PC-3 (cell line): ENCODE data around the gene NDUFB10. TPM values are rescaled to one million over a fixed set of nuclear protein-coding genes. Genes with fewer than 3 reads are reported as not detected.

Experiments used
- ATAC-seq: fragments of 200-7000 bp; cut with Tn5 transposase; 2 replicates; pipeline ENCODE4 v1.9.1; 2020; ENCODE audit warnings: mild to moderate bottlenecking, moderate library complexity
- BruUV-seq: library from RNA; stranded (reverse); fragments of 400-500 nt; replicated peaks from 2 replicates; lab custom pipeline; 2021; lab: Mats Ljungman, UMichigan
- CTCF ChIA-PET: fragments of 300-600 bp; sonication (Branson Sonifier 250); formaldehyde crosslinking; loops from one replicate; lab custom pipeline; 2022; ENCODE audit warnings: antibody characterized with exemption; lab: Charles Lee
- POLR2A ChIA-PET: fragments of 300-600 bp; sonication (Branson Sonifier 250); formaldehyde crosslinking; loops from one replicate; lab custom pipeline; 2022; ENCODE audit warnings: antibody characterized with exemption; ENCODE audit not compliant: unreplicated experiment; lab: Charles Lee
- DNase-seq: peaks from one replicate; pipeline ENCODE4 v3.0.0-alpha.2; 2015
- H2AFZ ChIP-seq: fragments of 300-600 bp; sonication (generic); 2 replicates; pipeline ENCODE4 v1.6.0; 2016; ENCODE audit warnings: antibody characterized with exemption, low read length
- H3F3A ChIP-seq: fragments of 300-600 bp; sonication (generic); one replicate; pipeline ENCODE4 v1.6.0; 2017; ENCODE audit warnings: antibody characterized with exemption, low read length, control low read depth, mild to moderate bottlenecking; ENCODE audit not compliant: unreplicated experiment
- H3K27ac ChIP-seq: fragments of 300-600 bp; sonication (generic); 2 replicates; pipeline ENCODE4 v1.5.1; 2016; ENCODE audit warnings: mild to moderate bottlenecking, low read length
- H3K27me3 ChIP-seq: fragments of 300-600 bp; sonication (generic); 2 replicates; pipeline ENCODE4 v1.6.1; 2016; ENCODE audit warnings: low read length, mixed read lengths
- H3K36me3 ChIP-seq: fragments of 300-600 bp; sonication (generic); 2 replicates; pipeline ENCODE4 v1.6.1; 2016; ENCODE audit warnings: low read depth, mixed run types, low read length, mixed read lengths
- H3K4me1 ChIP-seq: fragments of 300-600 bp; sonication (generic); 2 replicates; pipeline ENCODE4 v1.5.1; 2016; ENCODE audit warnings: low read length; ENCODE audit not compliant: insufficient read depth
- H3K4me2 ChIP-seq: fragments of 300-600 bp; sonication (generic); 2 replicates; pipeline ENCODE4 v1.6.0; 2016; ENCODE audit warnings: low read length
- H3K4me3 ChIP-seq: fragments of 300-600 bp; sonication (generic); 2 replicates; pipeline ENCODE4 v1.5.1; 2016; ENCODE audit warnings: mild to moderate bottlenecking, low read length, mixed read lengths
- H3K79me2 ChIP-seq: fragments of 300-600 bp; sonication (generic); 2 replicates; pipeline ENCODE4 v1.6.1; 2017; ENCODE audit warnings: low read length, mixed read lengths
- H3K9ac ChIP-seq: fragments of 300-600 bp; sonication (generic); 2 replicates; pipeline ENCODE4 v1.6.0; 2016; ENCODE audit warnings: mild to moderate bottlenecking, low read length
- H3K9me2 ChIP-seq: fragments of 300-600 bp; sonication (generic); replicated peaks from 2 replicates; pipeline ENCODE4 v1.6.1; 2016; ENCODE audit warnings: mixed run types, low read length, mixed read lengths
- H3K9me3 ChIP-seq: fragments of 300-600 bp; sonication (generic); 2 replicates; pipeline ENCODE4 v1.6.1; 2016; ENCODE audit warnings: low read length, mixed read lengths
- H4K20me1 ChIP-seq: fragments of 300-600 bp; sonication (generic); 2 replicates; pipeline ENCODE4 v1.6.1; 2016; ENCODE audit warnings: low read length, mixed read lengths
- CTCF ChIP-seq: fragments of 300-600 bp; sonication (generic); conservative IDR thresholded peaks from 2 replicates; pipeline ENCODE4 v1.5.1; 2017; ENCODE audit warnings: antibody characterized with exemption, low read depth, mild to moderate bottlenecking, low read length
- EZH2 ChIP-seq: fragments of 300-600 bp; sonication (generic); IDR thresholded peaks from one replicate; pipeline ENCODE4 v1.6.1; 2017; ENCODE audit warnings: antibody characterized with exemption, mild to moderate bottlenecking, low read length; ENCODE audit not compliant: unreplicated experiment
- EZH2phosphoT487 ChIP-seq: fragments of 300-600 bp; sonication (generic); IDR thresholded peaks from 2 replicates; pipeline ENCODE4 v1.6.1; 2018; ENCODE audit warnings: mild to moderate bottlenecking, antibody characterized with exemption, low read length, borderline replicate concordance
- intact Hi-C: fragments of 100-400 bp; cut with micrococcal nuclease; formaldehyde crosslinking; loops from 2 replicates; pipeline ENCODE4 v1.9.0; 2023
- total RNA-seq: library from RNA; depleted of rRNA; stranded (reverse); fragments of >200 nt; gene quantifications from 2 replicates; pipeline ENCODE4 v1.2.3, GENCODE V29; 2014

NDUFB10 gene
- total RNA-seq, 1 experiment from 2014 or later: 530 TPM

GRCh38 chr16:1911467-1912214 is 47.7 kb upstream of the NDUFB10 start:
- BruUV-seq: no TSS peak
- Histone ChIP-seq H2AFZ (no peak overlapping the region), H3K9ac (no peak overlapping the region), H4K20me1 (no peaks in the 10 kb centered on the region), H3K79me2 (no peaks in the 10 kb centered on the region), H3K27ac (no peak overlapping the region), H3K4me1 (peaks cover 11% of the 10 kb centered on the region), H3K9me2 (no peaks in the 10 kb centered on the region), H3K27me3 (peaks cover under 1% of the 10 kb centered on the region; the same call in 1 of the 2 replicates), H3K36me3 (no peaks in the 10 kb centered on the region), H3K9me3 (no peaks in the 10 kb centered on the region), H3K4me3 (no peak overlapping the region), H3F3A (no peaks in the 10 kb centered on the region), H3K4me2 (no peak overlapping the region)
- DNase-seq: no peak
- ChIA-PET POLR2A (no interaction called here), CTCF (no interaction called here)
- TF ChIP-seq CTCF: no peak
- TF ChIP-seq EZH2phosphoT487: no peak
- TF ChIP-seq EZH2: no peak
- intact Hi-C loops: no loop called here
- no peak for ATAC-seq

- DNase-seq (no peak), ATAC-seq (no peak)
- POLR2A ChIA-PET: no interaction called here
- Histone ChIP-seq H3K4me1 (peaks cover 11% of the 10 kb centered on the region), H3K9me2 (no peaks in the 10 kb centered on the region), H3K9me3 (no peaks in the 10 kb centered on the region), H3K9ac (no peak overlapping the region), H3K27me3 (peaks cover 6% of the 10 kb centered on the region), H3K79me2 (no peaks in the 10 kb centered on the region), H2AFZ (no peak overlapping the region), H3K36me3 (no peaks in the 10 kb centered on the region), H3F3A (no peaks in the 10 kb centered on the region), H3K27ac (no peak overlapping the region), H3K4me2 (no peak overlapping the region), H4K20me1 (no peaks in the 10 kb centered on the region), H3K4me3 (no peak overlapping the region)
- TF ChIP-seq EZH2phosphoT487: no peak
- no peak for TF ChIP-seq EZH2
- intact Hi-C loops: no loop called here
- CTCF ChIA-PET: no interaction called here
- no TSS peak for BruUV-seq
Observed at GRCh38 chr16:1912215-1912543, 47.2 kb upstream of the NDUFB10 start.

- no peak overlapping the region for H2AFZ ChIP-seq
- ChIA-PET POLR2A (interaction anchor here (0.6 kb wide), 1 partner anchor 13 kb away, joined by 3 read pairs; no protein-coding TSS in a partner anchor), CTCF (no interaction called here)
- H3K27ac ChIP-seq: no peak overlapping the region
- H3K36me3 ChIP-seq: no peaks in the 10 kb centered on the region
- no peak overlapping the region for H3K4me3 ChIP-seq
- H3K9me3 ChIP-seq: no peaks in the 10 kb centered on the region
- peak; percentile 90 for ATAC-seq
- H3K4me1 ChIP-seq: peaks cover 11% of the 10 kb centered on the region
- no peak overlapping the region for H3K9ac ChIP-seq
- DNase-seq: peak; percentile 57
- H3K79me2 ChIP-seq: no peaks in the 10 kb centered on the region
- TF ChIP-seq EZH2 (no peak), EZH2phosphoT487 (no peak), CTCF (no peak)
- no peaks in the 10 kb centered on the region for H3K9me2 ChIP-seq
- BruUV-seq: no TSS peak
- H3K4me2 ChIP-seq: peak overlapping the region; percentile 53
- H3K27me3 ChIP-seq: peaks cover 14% of the 10 kb centered on the region
- H3F3A ChIP-seq: no peaks in the 10 kb centered on the region
- intact Hi-C loops: no loop called here
- H4K20me1 ChIP-seq: no peaks in the 10 kb centered on the region
Observed at GRCh38 chr16:1913327-1914083, 45.8 kb upstream of the NDUFB10 start.
